K562 (cell line): ENCODE data around the gene TMEM267. TPM values are rescaled to one million over a fixed set of nuclear protein-coding genes. Genes with fewer than 3 reads are reported as not detected.
A peak's percentile ranks its signal among the peaks of the same experiment; 100 is the strongest.

Source experiments
- ATAC-seq: fragments of 200-7000 bp; cut with Tn5 transposase; 3 replicates; pipeline ENCODE4 v1.9.1; 2020; ENCODE audit warnings: moderate library complexity
- BruUV-seq: library from RNA; stranded (reverse); fragments of 400-500 nt; replicated peaks from 2 replicates; lab custom pipeline; 2021; lab: Mats Ljungman, UMichigan
- CTCF ChIA-PET: fragments of 300-600 bp; formaldehyde crosslinking; extraction: SDS; loops from one replicate; lab custom pipeline; 2021; ENCODE audit warnings: low intra/inter-chr PET ratio; lab: Yijun Ruan, JAX
- POLR2A ChIA-PET: fragments of 300-600, 350-650 bp; sonication (Branson Sonifier 250); formaldehyde crosslinking; extraction: SDS; loops from one replicate; lab custom pipeline; 2021; ENCODE audit warnings: antibody characterized with exemption, inconsistent platforms; lab: Yijun Ruan, JAX
- DNase-seq, 4 experiments: peaks; one replicate each; pipeline versions ENCODE4 v3.0.0 to v3.0.0-alpha.2; 2011 to 2018; ENCODE audit warnings: low spot score in 3 of 4, mixed read lengths in 3 of 4; ENCODE audit errors: extremely low read depth in 1 of 4
- FAIRE-seq: peaks from 2 replicates; lab custom pipeline; 2011; peaks lifted over from hg19 to GRCh38; lab: Jason Lieb, UNC
- H2AFZ ChIP-seq: 2 replicates; pipeline ENCODE4 v1.6.0; 2011; ENCODE audit warnings: low read depth, low read length, control low read depth, inconsistent platforms
- H3K27ac ChIP-seq: fragments of 200-600 bp; 3 replicates; pipeline ENCODE4 v1.8.0; 2011; ENCODE audit warnings: low read depth, mild to moderate bottlenecking, control low read depth, inconsistent platforms, low read length, moderate library complexity, mixed read lengths; ENCODE audit errors: extremely low read depth
- H3K27me3 ChIP-seq, 2 experiments: fragments of 300-600 bp in 1 of 2; 2 replicates in 1 of 2; 3 replicates in 1 of 2; pipeline versions ENCODE4 v1.6.0 to v1.8.0; 2011; ENCODE audit warnings: inconsistent platforms in 2 of 2, low read length in 2 of 2, mild to moderate bottlenecking in 1 of 2, mixed read lengths in 1 of 2, moderate library complexity in 1 of 2; ENCODE audit not compliant: control insufficient read depth in 2 of 2, insufficient read depth in 2 of 2
- H3K36me3 ChIP-seq: fragments of 300-600 bp; 3 replicates; pipeline ENCODE4 v1.8.0; 2011; ENCODE audit warnings: mild to moderate bottlenecking, low read length, inconsistent platforms; ENCODE audit not compliant: control insufficient read depth, insufficient read depth
- H3K4me1 ChIP-seq, 2 experiments: fragments of 200-600 bp in 1 of 2; replicated peaks in 1 of 2; 2 replicates in 1 of 2; 3 replicates in 1 of 2; pipeline versions ENCODE4 v1.5.1 to v1.8.0; 2011; ENCODE audit warnings: inconsistent platforms in 2 of 2, low read length in 2 of 2, mild to moderate bottlenecking in 1 of 2, mixed read lengths in 1 of 2, moderate library complexity in 1 of 2; ENCODE audit not compliant: control insufficient read depth in 2 of 2, insufficient read depth in 2 of 2
- H3K4me2 ChIP-seq: 2 replicates; pipeline ENCODE4 v1.6.1; 2011; ENCODE audit warnings: low read length, control low read depth, inconsistent platforms, mixed read lengths; ENCODE audit not compliant: insufficient read depth
- H3K4me3 ChIP-seq: fragments of 200-600 bp; sonication (generic), shearing (Covaris generic); 2 replicates; pipeline ENCODE4 v1.5.1; 2016; ENCODE audit warnings: control low read depth, inconsistent platforms
- H3K79me2 ChIP-seq: fragments of 200-600 bp; 3 replicates; pipeline ENCODE4 v1.8.0; 2011; ENCODE audit warnings: low read length, inconsistent platforms; ENCODE audit not compliant: control insufficient read depth, insufficient read depth
- H3K9ac ChIP-seq, 2 experiments: 2 replicates each; pipeline versions ENCODE4 v1.6.0 to v1.6.1; 2011; ENCODE audit warnings: low read depth in 2 of 2, low read length in 2 of 2, control low read depth in 1 of 2, inconsistent platforms in 1 of 2, mild to moderate bottlenecking in 1 of 2, mixed read lengths in 1 of 2; ENCODE audit not compliant: insufficient read depth in 1 of 2
- H3K9me1 ChIP-seq: one replicate; pipeline ENCODE4 v1.6.0; 2011; ENCODE audit warnings: inconsistent platforms, mild to moderate bottlenecking, low read length, moderate library complexity; ENCODE audit not compliant: control insufficient read depth, insufficient read depth
- H3K9me3 ChIP-seq: replicated peaks from 2 replicates; pipeline ENCODE4 v1.5.1; 2011; ENCODE audit warnings: low read depth, low read length, inconsistent platforms; ENCODE audit not compliant: control insufficient read depth, insufficient read depth
- H4K20me1 ChIP-seq: replicated peaks from 2 replicates; pipeline ENCODE4 v1.6.1; 2011; ENCODE audit warnings: low read length, inconsistent platforms, mixed read lengths; ENCODE audit not compliant: control insufficient read depth, insufficient read depth
- ARID3A ChIP-seq: IDR thresholded peaks from 2 replicates; pipeline ENCODE4 v1.6.1; 2012; ENCODE audit warnings: low read depth, low read length, improper control_type of control experiment, borderline replicate concordance
- CEBPB ChIP-seq: fragments of 450-650 bp; IDR thresholded peaks from 2 replicates; pipeline ENCODE4 v1.6.1; 2016; ENCODE audit warnings: missing genetic modification characterization, missing compliant biosample characterization
- GTF2E2 ChIP-seq: fragments of 200-800 bp; sonication (Bioruptor generic); IDR thresholded peaks from 2 replicates; pipeline ENCODE4 v1.6.1; 2016; ENCODE audit warnings: missing genetic modification characterization, missing compliant biosample characterization
- SREBF1 ChIP-seq: fragments of 150-350 bp; IDR thresholded peaks from 2 replicates; pipeline ENCODE4 v1.6.1; 2014; ENCODE audit warnings: antibody characterized with exemption, low read depth, low read length, borderline replicate concordance
- ZNF197 ChIP-seq: fragments of 200-800 bp; sonication (Bioruptor generic); IDR thresholded peaks from 2 replicates; pipeline ENCODE4 v1.6.1; 2016; ENCODE audit warnings: low read depth, missing genetic modification characterization, missing compliant biosample characterization
- ZNF232 ChIP-seq: sonication (generic); formaldehyde crosslinking; IDR thresholded peaks from 2 replicates; pipeline ENCODE4 v1.8.0; 2022; ENCODE audit warnings: mild to moderate bottlenecking, missing genetic modification reagents
- WGBS: fragments of 100-300 bp; shearing (Covaris generic); methylation state at CpG from one replicate; pipeline ENCODE4 v1.1.6; 2016; ENCODE audit warnings: low coverage, mixed read lengths; ENCODE audit not compliant: insufficient coverage; ENCODE audit errors: missing lambda C conversion rate; 5-methylcytosine and 5-hydroxymethylcytosine counted together
- in situ Hi-C: fragments of 300-500 bp; cut with MboI; formaldehyde crosslinking; loops from 4 replicates; pipeline ENCODE4 v1.15.0; 2018; ENCODE audit warnings: inconsistent platforms, mixed read lengths
- intact Hi-C: fragments of 100-400 bp; cut with micrococcal nuclease; formaldehyde crosslinking; loops from 2 replicates; pipeline ENCODE4 v1.14.2; 2022
- polyA plus RNA-seq, 8 experiments: library from polyadenylated mRNA; depleted of rRNA in 4 of 8; stranded (reverse) in 5 of 8; unstranded in 3 of 8; fragments of >200 nt; fragmentation: Nextera tagmentation in 2 of 8; fragmentation: Illumina TruSeq in 1 of 8; extraction: Ambion mirVana in 2 of 8; extraction: Trizol in 1 of 8; gene quantifications; 2 replicates each; pipeline versions ENCODE4 v1.2.1 to v1.2.3, GENCODE V29; 2011 to 2014; ENCODE audit warnings: inconsistent platforms in 1 of 8, missing spikeins in 1 of 8
- total RNA-seq, 7 experiments: library from RNA; depleted of rRNA in 6 of 7; stranded (reverse); fragments of >200 nt in 6 of 7; fragmentation: Illumina TruSeq in 2 of 7; extraction: Trizol in 2 of 7; gene quantifications; 2 replicates each; pipeline versions ENCODE4 v1.2.1 to v1.2.3, GENCODE V29; 2011 to 2021; ENCODE audit warnings: low replicate concordance in 1 of 7

Gene TMEM267
- total and polyA plus RNA-seq, 9 of the 15 experiments (the other 6 are each of a cell fraction or from before 2014, with no cell fraction given) = 8.1 to 61.1 (median 17.8) TPM

GRCh38 chr5:43422143-43422542, 61.5 kb downstream of the TMEM267 start (continued):
- TF ChIP-seq ARID3A (no peak), SREBF1 (no peak)

GRCh38 chr5:43421450-43422133, 62.1 kb downstream of the TMEM267 start:
- no peaks in the 10 kb centered on the region for H4K20me1 ChIP-seq
- BruUV-seq = no TSS peak
- H3K27ac ChIP-seq = no peak overlapping the region
- no peak overlapping the region for H2AFZ ChIP-seq
- ChIA-PET CTCF (no interaction called here), POLR2A (interaction anchor here (1.8 kb wide), 1 partner anchor 10 kb away, joined by 4 read pairs; the partner anchor contains the start of gene CCL28)
- H3K4me1 ChIP-seq = peaks cover 6 to 8% of the 10 kb centered on the region in 2 experiments; a peak in 4 of 5 replicates
- no peak for TF ChIP-seq ZNF197 (CRISPR knock-in tag)
- TF ChIP-seq GTF2E2 (tag) = no peak
- peak; percentile 33; the same call in 1 of the 2 replicates for TF ChIP-seq CEBPB (tag)
- TF ChIP-seq ZNF232 (CRISPR knock-in tag) = no peak
- no peak overlapping the region for H3K9ac ChIP-seq
- H3K79me2 ChIP-seq = no peaks in the 10 kb centered on the region
- no peaks in the 10 kb centered on the region for H3K9me3 ChIP-seq
- no peak for DNase-seq
- FAIRE-seq = no peak
- no peaks in the 10 kb centered on the region for H3K27me3 ChIP-seq
- in situ Hi-C loops (no loop called here), intact Hi-C loops (no loop called here)
- ATAC-seq = no peak
- peaks cover 2% of the 10 kb centered on the region for H3K9me1 ChIP-seq
- H3K4me2 ChIP-seq = no peak overlapping the region
- 78% methylated on average over 7 of the region's 7 CpGs for WGBS
- H3K36me3 ChIP-seq = no peaks in the 10 kb centered on the region
- H3K4me3 ChIP-seq = no peak overlapping the region
